ENCODE results near the gene IYD.
"Not testable (repeated sequence)": the region's sequence is repeated elsewhere in the genome, so short reads cannot be mapped to it uniquely, and the experiment has no call there.

Gene IYD

GRCh38 chr6:150435832-150436231 lies 67.0 kb downstream of the IYD start:
- no peak for DNase-seq

- no peak for DNase-seq
Measured at GRCh38 chr6:150439373-150439772, 70.6 kb downstream of the IYD start.

- no peak for DNase-seq
Measured at GRCh38 chr6:150443621-150444020, 74.8 kb downstream of the IYD start.

GRCh38 chr6:150444308-150444707 lies 75.5 kb downstream of the IYD start:
- DNase-seq: no peak

- DNase-seq: no peak
Measured at GRCh38 chr6:150445486-150445885, 76.7 kb downstream of the IYD start.

- DNase-seq: no peak
Measured at GRCh38 chr6:150448221-150448620, 79.4 kb downstream of the IYD start.

- not testable (repeated sequence) for DNase-seq
Measured at GRCh38 chr6:150449055-150449454, 80.2 kb downstream of the IYD start.

- DNase-seq: no peak
Measured at GRCh38 chr6:150450918-150451317, 82.1 kb downstream of the IYD start.

- no peak for DNase-seq
Measured at GRCh38 chr6:150451807-150452427, 83.1 kb downstream of the IYD start.

- DNase-seq: no peak
Measured at GRCh38 chr6:150452428-150453243, 83.8 kb downstream of the IYD start.

- no peak for DNase-seq
Measured at GRCh38 chr6:150453357-150453756, 84.5 kb downstream of the IYD start.
